SU-DHL-6 (cell line): ENCODE data around the gene BRPF3.

Source experiments
- CTCF ChIP-seq: fragments of 200-600 bp; sonication (generic); IDR thresholded peaks from one replicate; pipeline ENCODE4 v1.5.1; 2017; ENCODE audit warnings: antibody characterized with exemption, mild to moderate bottlenecking, low read length, moderate library complexity; ENCODE audit not compliant: insufficient read depth, poor library complexity, severe bottlenecking
- EZH2phosphoT487 ChIP-seq: fragments of 200-600 bp; sonication (generic), shearing (Covaris generic); conservative IDR thresholded peaks from 2 replicates; pipeline ENCODE4 v1.6.1; 2018; ENCODE audit warnings: mild to moderate bottlenecking, antibody characterized with exemption, low read length, moderate library complexity, mixed read lengths

GRCh38 chr6:36227379-36228228, 31.1 kb downstream of the BRPF3 start:
- TF ChIP-seq CTCF (no peak), EZH2phosphoT487 (no peak)
